ENCODE results near the gene FHIP2A.

Gene FHIP2A

DNA sequence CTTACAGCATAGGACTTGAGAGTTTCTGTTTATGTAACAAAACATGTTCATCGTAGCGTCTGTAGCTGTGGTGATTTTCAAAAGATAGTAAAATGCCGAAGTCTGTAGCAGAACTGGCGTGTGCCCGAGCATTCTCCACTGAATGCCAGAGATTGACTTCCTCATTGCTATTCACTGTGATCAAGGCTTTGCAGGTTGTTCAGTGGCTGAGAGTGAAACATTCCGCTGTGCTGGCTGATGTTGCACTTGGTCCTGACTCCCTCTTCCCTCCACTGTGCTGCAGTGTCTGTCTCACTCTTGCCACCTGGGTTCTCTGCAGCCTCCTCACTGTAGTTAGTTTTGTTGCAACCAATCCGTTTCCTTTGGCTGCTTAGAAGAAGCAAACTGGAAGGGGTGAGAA, 37.6 kb downstream of the FHIP2A start:
- DNase-seq (ENCODE audit: extremely low read depth, insufficient read length): no peak
- no peaks in the 10 kb centered on the region for H3K27me3 ChIP-seq (replicated peaks; ENCODE audit: control insufficient read depth, insufficient read depth, low read length)
- TF ChIP-seq CTCF (IDR thresholded peaks at IDR 0.05; ENCODE audit: insufficient read depth, low read length, poor library complexity, severe bottlenecking): no peak
- H3K4me3 ChIP-seq (replicated peaks; ENCODE audit: low read depth, low read length): no peak overlapping the region
- no peaks in the 10 kb centered on the region; the same call in none of the 2 replicates for H3K36me3 ChIP-seq (ENCODE audit: control insufficient read depth, insufficient read depth, low read length)

- TF ChIP-seq CTCF (IDR thresholded peaks at IDR 0.05; ENCODE audit: insufficient read depth, low read length, poor library complexity, severe bottlenecking): no peak
- Histone ChIP-seq H3K36me3 (ENCODE audit: control insufficient read depth, insufficient read depth, low read length) (no peaks in the 10 kb centered on the region; the same call in none of the 2 replicates), H3K27me3 (replicated peaks; ENCODE audit: control insufficient read depth, insufficient read depth, low read length) (no peaks in the 10 kb centered on the region), H3K4me3 (replicated peaks; ENCODE audit: low read depth, low read length) (no peak overlapping the region)
- DNase-seq (ENCODE audit: extremely low read depth, insufficient read length): no peak
Measured at GRCh38 chr10:114862456-114862855, 40.9 kb downstream of the FHIP2A start.

- no peak for DNase-seq (ENCODE audit: extremely low read depth, insufficient read length)
- H3K27me3 ChIP-seq (replicated peaks; ENCODE audit: control insufficient read depth, insufficient read depth, low read length): no peaks in the 10 kb centered on the region
- TF ChIP-seq CTCF (IDR thresholded peaks at IDR 0.05; ENCODE audit: insufficient read depth, low read length, poor library complexity, severe bottlenecking): no peak
- no peaks in the 10 kb centered on the region; the same call in 1 of the 2 replicates for H3K36me3 ChIP-seq (ENCODE audit: control insufficient read depth, insufficient read depth, low read length)
- H3K4me3 ChIP-seq (replicated peaks; ENCODE audit: low read depth, low read length): no peak overlapping the region
Measured at GRCh38 chr10:114867365-114867764, 45.8 kb downstream of the FHIP2A start.

GRCh38 chr10:114868870-114869519, 47.4 kb downstream of the FHIP2A start:
- Histone ChIP-seq H3K27me3 (replicated peaks; ENCODE audit: control insufficient read depth, insufficient read depth, low read length) (no peaks in the 10 kb centered on the region), H3K4me3 (replicated peaks; ENCODE audit: low read depth, low read length) (no peak overlapping the region), H3K36me3 (ENCODE audit: control insufficient read depth, insufficient read depth, low read length) (no peaks in the 10 kb centered on the region)
- no peak for TF ChIP-seq CTCF (IDR thresholded peaks at IDR 0.05; ENCODE audit: insufficient read depth, low read length, poor library complexity, severe bottlenecking)
- DNase-seq (ENCODE audit: extremely low read depth, insufficient read length): no peak

GRCh38 chr10:114869520-114869892, 47.9 kb downstream of the FHIP2A start:
- Histone ChIP-seq H3K36me3 (ENCODE audit: control insufficient read depth, insufficient read depth, low read length) (no peaks in the 10 kb centered on the region), H3K4me3 (replicated peaks; ENCODE audit: low read depth, low read length) (no peak overlapping the region), H3K27me3 (replicated peaks; ENCODE audit: control insufficient read depth, insufficient read depth, low read length) (no peaks in the 10 kb centered on the region)
- TF ChIP-seq CTCF (IDR thresholded peaks at IDR 0.05; ENCODE audit: insufficient read depth, low read length, poor library complexity, severe bottlenecking): no peak
- no peak for DNase-seq (ENCODE audit: extremely low read depth, insufficient read length)

DNA sequence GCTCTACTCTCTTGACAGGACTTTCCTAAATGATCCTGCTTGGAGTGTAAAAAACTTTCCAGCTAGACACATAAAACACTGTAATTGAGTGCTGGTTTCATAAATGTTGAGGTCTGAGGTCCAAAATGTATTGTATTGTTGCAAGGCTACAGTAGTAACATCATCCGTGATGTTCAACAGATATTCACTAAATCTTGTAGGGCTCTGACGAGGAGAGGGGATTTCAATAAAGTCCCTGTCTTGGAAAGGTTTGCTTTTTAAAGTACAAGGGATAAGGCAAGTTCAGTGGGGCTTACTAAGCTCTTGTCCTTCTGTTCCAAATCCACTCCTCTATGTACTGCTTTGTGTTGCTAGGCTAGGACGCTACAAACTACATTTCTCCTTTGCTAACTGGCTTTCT, 48.9 kb downstream of the FHIP2A start:
- H3K4me3 ChIP-seq (replicated peaks; ENCODE audit: low read depth, low read length): no peak overlapping the region
- no peak for DNase-seq (ENCODE audit: extremely low read depth, insufficient read length)
- H3K36me3 ChIP-seq (ENCODE audit: control insufficient read depth, insufficient read depth, low read length): no peaks in the 10 kb centered on the region
- H3K27me3 ChIP-seq (replicated peaks; ENCODE audit: control insufficient read depth, insufficient read depth, low read length): no peaks in the 10 kb centered on the region
- TF ChIP-seq CTCF (IDR thresholded peaks at IDR 0.05; ENCODE audit: insufficient read depth, low read length, poor library complexity, severe bottlenecking): no peak

Data from GM06990 (cell line).